H1 (cell line): Measurements from ENCODE around the gene MMP15. TPM values are rescaled to one million over a fixed set of nuclear protein-coding genes. Genes with fewer than 3 reads are reported as not detected.
A peak's percentile ranks its signal among the peaks of the same experiment; 100 is the strongest.

ENCODE experiments used
- CTCF ChIA-PET: fragments of 300-600 bp; sonication (Branson Sonifier 250); formaldehyde crosslinking; loops from one replicate; lab custom pipeline; 2021; ENCODE audit not compliant: partially characterized antibody; lab: Charles Lee
- POLR2A ChIA-PET: fragments of 300-600 bp; sonication (Branson Sonifier 250); formaldehyde crosslinking; loops from one replicate; lab custom pipeline; 2021; ENCODE audit warnings: inconsistent platforms; ENCODE audit not compliant: partially characterized antibody; lab: Charles Lee
- DNase-seq, 2 experiments: peaks; one replicate each; pipeline versions ENCODE4 v3.0.0 to v3.0.0-alpha.2; 2010 to 2022; ENCODE audit warnings: low spot score in 2 of 2, low read depth in 1 of 2, mixed read lengths in 1 of 2
- FAIRE-seq: peaks from 2 replicates; lab custom pipeline; 2011; peaks lifted over from hg19 to GRCh38; lab: Jason Lieb, UNC
- H2AFZ ChIP-seq: 2 replicates; pipeline ENCODE4 v1.8.1; 2012; ENCODE audit warnings: low read length, inconsistent platforms
- H2AK5ac ChIP-seq: 2 replicates; pipeline ENCODE4 v1.6.1; 2013; ENCODE audit warnings: low read depth, low read length
- H2BK120ac ChIP-seq: replicated peaks from 2 replicates; pipeline ENCODE3; 2013; ENCODE audit warnings: low read depth, low read length, inconsistent platforms
- H2BK12ac ChIP-seq: 2 replicates; pipeline ENCODE4 v1.6.1; 2013; ENCODE audit warnings: low read depth, low read length
- H2BK15ac ChIP-seq: 2 replicates; pipeline ENCODE4 v1.6.1; 2013; ENCODE audit warnings: low read length
- H2BK20ac ChIP-seq: 2 replicates; pipeline ENCODE4 v1.6.1; 2013; ENCODE audit warnings: low read length
- H2BK5ac ChIP-seq: 2 replicates; pipeline ENCODE4 v1.6.1; 2013; ENCODE audit warnings: low read depth, low read length
- H3K14ac ChIP-seq: 2 replicates; pipeline ENCODE4 v1.6.1; 2013; ENCODE audit warnings: inconsistent platforms; ENCODE audit not compliant: insufficient read length
- H3K18ac ChIP-seq: 2 replicates; pipeline ENCODE4 v1.6.1; 2013; ENCODE audit warnings: low read length; ENCODE audit errors: extremely low read depth
- H3K23ac ChIP-seq: 2 replicates; pipeline ENCODE4 v1.6.1; 2013; ENCODE audit warnings: inconsistent platforms; ENCODE audit not compliant: insufficient read length
- H3K23me2 ChIP-seq: 2 replicates; pipeline ENCODE4 v1.6.1; 2013; ENCODE audit warnings: low read depth, low read length
- H3K27ac ChIP-seq: 2 replicates; pipeline ENCODE4 v1.6.1; 2011; ENCODE audit warnings: low read depth, low read length, inconsistent platforms
- H3K27me3 ChIP-seq, 4 experiments: replicated peaks in 1 of 4; 1 replicate in 1 of 4; 2 replicates in 3 of 4; pipeline versions ENCODE4 v1.6.1 to v1.8.1; 2011 to 2013; ENCODE audit warnings: low read length in 3 of 4, mild to moderate bottlenecking in 3 of 4, inconsistent platforms in 2 of 4, mixed read lengths in 2 of 4, moderate library complexity in 1 of 4; ENCODE audit not compliant: control insufficient read depth in 3 of 4, insufficient read depth in 3 of 4; ENCODE audit errors: extremely low read depth in 1 of 4
- H3K36me3 ChIP-seq, 4 experiments: 2 replicates each; pipeline versions ENCODE4 v1.6.1 to v1.8.1; 2011 to 2013; ENCODE audit warnings: mild to moderate bottlenecking in 4 of 4, low read length in 3 of 4, moderate library complexity in 2 of 4, control low read depth in 1 of 4, inconsistent platforms in 1 of 4; ENCODE audit not compliant: insufficient read depth in 4 of 4, control insufficient read depth in 2 of 4
- H3K4ac ChIP-seq: replicated peaks from 2 replicates; pipeline ENCODE3; 2013; ENCODE audit warnings: low read length, low read depth, mixed read lengths, inconsistent platforms; ENCODE audit not compliant: insufficient read length
- H3K4me1 ChIP-seq, 4 experiments: replicated peaks in 1 of 4; 1 replicate in 1 of 4; 2 replicates in 3 of 4; pipeline versions ENCODE4 v1.6.1 to v1.8.1; 2011 to 2013; ENCODE audit warnings: low read length in 3 of 4, inconsistent platforms in 2 of 4, mixed read lengths in 1 of 4; ENCODE audit not compliant: insufficient read depth in 4 of 4, control insufficient read depth in 3 of 4
- H3K4me2 ChIP-seq, 2 experiments: 2 replicates each; pipeline versions ENCODE4 v1.6.1 to v1.8.1; 2011 to 2013; ENCODE audit warnings: low read depth in 2 of 2, low read length in 2 of 2, control low read depth in 1 of 2, inconsistent platforms in 1 of 2, mild to moderate bottlenecking in 1 of 2; ENCODE audit not compliant: insufficient read depth in 1 of 2
- H3K4me3 ChIP-seq, 4 experiments: fragments of 200-600, 300-600 bp in 1 of 4; sonication (generic), shearing (Covaris generic), sonication (Bioruptor Twin) in 1 of 4; 2 replicates each; pipeline versions ENCODE4 v1.5.1 to v1.8.1; 2011 to 2016; ENCODE audit warnings: low read length in 4 of 4, low read depth in 3 of 4, control low read depth in 2 of 4, inconsistent platforms in 2 of 4, mild to moderate bottlenecking in 2 of 4, mixed read lengths in 1 of 4, moderate library complexity in 1 of 4; ENCODE audit not compliant: insufficient read depth in 2 of 4; ENCODE audit errors: extremely low read depth in 1 of 4
- H3K56ac ChIP-seq: replicated peaks from 2 replicates; pipeline ENCODE3; 2013; ENCODE audit warnings: low read depth, mild to moderate bottlenecking, mixed read lengths, low read length, inconsistent platforms; ENCODE audit not compliant: insufficient read length
- H3K79me1 ChIP-seq: 2 replicates; pipeline ENCODE4 v1.6.1; 2013; ENCODE audit warnings: low read depth, low read length, control low read depth
- H3K79me2 ChIP-seq, 2 experiments: 2 replicates each; pipeline versions ENCODE4 v1.6.1 to v1.8.1; 2012 to 2013; ENCODE audit warnings: low read length in 2 of 2, mild to moderate bottlenecking in 2 of 2, inconsistent platforms in 1 of 2; ENCODE audit not compliant: insufficient read depth in 2 of 2, control insufficient read depth in 1 of 2
- H3K9ac ChIP-seq, 4 experiments: replicated peaks in 1 of 4; 1 replicate in 1 of 4; 2 replicates in 3 of 4; pipeline versions ENCODE4 v1.6.1 to v1.8.1; 2011 to 2013; ENCODE audit warnings: low read depth in 3 of 4, low read length in 3 of 4, control low read depth in 2 of 4, mild to moderate bottlenecking in 2 of 4, moderate library complexity in 2 of 4, inconsistent platforms in 1 of 4; ENCODE audit errors: extremely low read depth in 1 of 4
- H3K9me3 ChIP-seq, 2 experiments: 2 replicates each; pipeline versions ENCODE4 v1.6.1 to v1.8.1; 2012 to 2013; ENCODE audit warnings: mild to moderate bottlenecking in 2 of 2, moderate library complexity in 2 of 2, control low read depth in 1 of 2, inconsistent platforms in 1 of 2, low read depth in 1 of 2, low read length in 1 of 2, mixed read lengths in 1 of 2; ENCODE audit not compliant: insufficient read depth in 2 of 2
- H4K20me1 ChIP-seq, 2 experiments: replicated peaks in 1 of 2; 2 replicates each; pipeline versions ENCODE3 to v1.8.1; 2011 to 2013; ENCODE audit warnings: inconsistent platforms in 2 of 2, low read length in 2 of 2, mild to moderate bottlenecking in 1 of 2; ENCODE audit not compliant: insufficient read depth in 2 of 2, control insufficient read depth in 1 of 2
- H4K5ac ChIP-seq: 2 replicates; pipeline ENCODE4 v1.6.1; 2013; ENCODE audit warnings: low read length, low read depth, mixed read lengths, inconsistent platforms; ENCODE audit not compliant: insufficient read length
- H4K8ac ChIP-seq: 2 replicates; pipeline ENCODE4 v1.8.0; 2013; ENCODE audit warnings: mild to moderate bottlenecking, moderate library complexity, low read length, inconsistent platforms; ENCODE audit not compliant: insufficient read depth; ENCODE audit errors: extremely low read depth
- H4K91ac ChIP-seq: replicated peaks from 2 replicates; pipeline ENCODE3; 2013; ENCODE audit warnings: low read length, mixed read lengths, inconsistent platforms; ENCODE audit not compliant: insufficient read length
- SP2 ChIP-seq: IDR thresholded peaks from 2 replicates; pipeline ENCODE4 v1.6.1; 2012; ENCODE audit warnings: mild to moderate bottlenecking, low read length, inconsistent platforms
- WGBS, 2 experiments: shearing (Covaris generic) in 1 of 2; methylation state at CpG; one replicate each; pipeline versions ENCODE4 v1.1.6 to v1.1.7; 2013 to 2015; ENCODE audit warnings: low lambda C conversion rate in 2 of 2, mixed read lengths in 2 of 2, inconsistent platforms in 1 of 2, low coverage in 1 of 2, missing lambda C conversion rate in 1 of 2; ENCODE audit not compliant: insufficient replicate concordance in 2 of 2, insufficient coverage in 1 of 2, insufficient read length in 1 of 2; ENCODE audit errors: extremely low coverage in 1 of 2, missing lambda C conversion rate in 1 of 2; 5-methylcytosine and 5-hydroxymethylcytosine counted together
- polyA plus RNA-seq, 7 experiments: library from polyadenylated mRNA; depleted of rRNA in 3 of 7; stranded (reverse) in 5 of 7; unstranded in 2 of 7; fragments of >200 nt in 5 of 7; fragments of 200-250 nt in 2 of 7; gene quantifications; 1 replicate in 5 of 7; 2 replicates in 1 of 7; 4 replicates in 1 of 7; pipeline versions ENCODE4 v1.2.1 to v1.2.3, GENCODE V29; 2011 to 2013; ENCODE audit warnings: missing spikeins in 2 of 7, mixed read lengths in 2 of 7
- small RNA-seq: library from polyadenylated mRNA; stranded (forward); fragments of <200 nt; extraction: miRNeasy Mini kit (QIAGEN cat#:217004); gene quantifications from one replicate; pipeline ENCODE3, GENCODE V24; 2013; ENCODE audit not compliant: insufficient read depth
- total RNA-seq: library from RNA; stranded (reverse); fragmentation: NEBNext Ultra II Directional; extraction: Animal tissue kit (Norgen Biotek cat#: 25700); gene quantifications from 2 replicates; pipeline ENCODE4 v1.2.1, GENCODE V29; 2021

MMP15 gene
- total and polyA plus RNA-seq, 2 of the 8 experiments (the other 6 are each of a cell fraction or from before 2014, with no cell fraction given): 38.5 to 42.2 TPM

DNA sequence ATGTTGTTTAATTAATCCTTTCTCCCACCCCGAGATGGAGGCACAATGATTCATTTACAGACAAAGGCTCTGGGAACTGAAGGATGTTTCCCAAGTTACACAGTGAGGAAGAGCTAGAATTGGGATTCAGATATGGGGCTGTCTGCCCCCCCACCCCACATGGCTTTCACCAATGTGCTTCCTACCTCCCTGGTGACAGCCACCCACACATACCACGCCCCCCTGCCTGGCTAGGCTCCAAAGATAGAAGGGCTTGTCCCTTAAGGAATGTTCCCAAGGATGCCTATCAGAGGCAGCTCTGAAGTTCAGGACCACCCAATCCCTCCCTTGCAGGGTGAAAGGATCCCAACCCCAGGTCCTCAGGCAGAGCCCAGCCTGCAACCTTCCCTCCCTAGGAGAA is 70.7 kb downstream of the MMP15 start:
- Histone ChIP-seq H4K8ac (no peak overlapping the region; the same call in 1 of the 2 replicates), H3K4me2 (no peak overlapping the region), H2BK20ac (no peak overlapping the region), H2BK120ac (no peak overlapping the region), H3K79me1 (no peaks in the 10 kb centered on the region), H4K5ac (no peak overlapping the region), H2BK5ac (no peak overlapping the region), H3K23ac (no peak overlapping the region), H3K36me3 (no peaks in the 10 kb centered on the region), H3K27ac (no peak overlapping the region), H3K18ac (peak overlapping the region; percentile 51; the same call in 1 of the 2 replicates)
- no peak for FAIRE-seq
- POLR2A ChIA-PET: interaction anchor here (1.2 to 1.8 kb wide), 4 partner anchors 14 to 47 kb away, joined by 3 to 5 read pairs (median 4); partner anchors contain the start of gene CFAP20
- CTCF ChIA-PET: interaction anchor here (0.7 to 18.9 kb wide), 24 partner anchors 8 to 339 kb away, joined by 3 to 235 read pairs (median 7); no protein-coding TSS in a partner anchor
- TF ChIP-seq SP2: no peak
- TF ChIP-seq, all 59 proteins: peak for 0
- Histone ChIP-seq H3K56ac (no peak overlapping the region), H3K4me1 (peaks cover 0 to 6% (median under 1%) of the 10 kb centered on the region in 4 experiments; a peak in 5 of 7 replicates), H3K23me2 (no peaks in the 10 kb centered on the region), H3K9ac (no peak overlapping the region), H3K79me2 (no peaks in the 10 kb centered on the region), H3K27me3 (no peaks in the 10 kb centered on the region), H2AK5ac (no peak overlapping the region), H2BK12ac (peak overlapping the region; percentile 39; the same call in 1 of the 2 replicates), H4K20me1 (no peaks in the 10 kb centered on the region), H3K4me3 (no peak overlapping the region), H4K91ac (peak overlapping the region; percentile 57), H2BK15ac (no peak overlapping the region), H3K9me3 (no peaks in the 10 kb centered on the region), H2AFZ (no peak overlapping the region), H3K14ac (no peak overlapping the region), H3K4ac (no peak overlapping the region)
- DNase-seq: no peak
- 84% methylated on average over 2 of the region's 2 CpGs; no CpG with 5 or more reads in 1 of the 2 experiments for WGBS, 2 experiments

Small RNA genes within 50 kb of the gene (small RNA-seq; reads per million reads assigned to genes)
- gene RF00019: not detected

Other genes starting within 250 kb of the MMP15 start
- gene KIFC3, start 223.3 kb upstream of the MMP15 start, total RNA-seq: 5.3 and 7.1 TPM in 2 replicates
- gene KIFC3, start 223.3 kb upstream of the MMP15 start, polyA plus RNA-seq (2011; rRNA removed): 2.1 and 3.8 TPM in 2 replicates
- gene CNGB1, start 54.6 kb upstream of the MMP15 start, total RNA-seq: not detected in 2 replicates
- not detected in 2 replicates for gene CNGB1, start 54.6 kb upstream of the MMP15 start, polyA plus RNA-seq (2011; rRNA removed)
- gene ZNF319, start 25.1 kb upstream of the MMP15 start, total RNA-seq: 5.0 and 5.5 TPM in 2 replicates
- 3.3 and 5.5 TPM in 2 replicates for gene ZNF319, start 25.1 kb upstream of the MMP15 start, polyA plus RNA-seq (2011; rRNA removed)
- gene USB1, start 24.3 kb upstream of the MMP15 start, total RNA-seq: 65.4 and 72.9 TPM in 2 replicates
- gene USB1, start 24.3 kb upstream of the MMP15 start, polyA plus RNA-seq (2011; rRNA removed): 75.9 and 81.0 TPM in 2 replicates
- 43.4 and 45.6 TPM in 2 replicates for gene CFAP20, start 103.6 kb downstream of the MMP15 start, total RNA-seq
- 65.4 and 74.2 TPM in 2 replicates for gene CFAP20, start 103.6 kb downstream of the MMP15 start, polyA plus RNA-seq (2011; rRNA removed)
- gene CSNK2A2, start 172.4 kb downstream of the MMP15 start, total RNA-seq: 124 and 128 TPM in 2 replicates
- gene CSNK2A2, start 172.4 kb downstream of the MMP15 start, polyA plus RNA-seq (2011; rRNA removed): 29.4 and 37.9 TPM in 2 replicates